K562 (cell line): ENCODE data around the gene POGLUT2. TPM values are rescaled to one million over a fixed set of nuclear protein-coding genes. Genes with fewer than 3 reads are reported as not detected.

Source experiments
- ATAC-seq: fragments of 200-7000 bp; cut with Tn5 transposase; 3 replicates; pipeline ENCODE4 v1.9.1; 2020; ENCODE audit warnings: moderate library complexity
- BruUV-seq: library from RNA; stranded (reverse); fragments of 400-500 nt; replicated peaks from 2 replicates; lab custom pipeline; 2021; lab: Mats Ljungman, UMichigan
- CTCF ChIA-PET: fragments of 300-600 bp; formaldehyde crosslinking; extraction: SDS; loops from one replicate; lab custom pipeline; 2021; ENCODE audit warnings: low intra/inter-chr PET ratio; lab: Yijun Ruan, JAX
- POLR2A ChIA-PET: fragments of 300-600, 350-650 bp; sonication (Branson Sonifier 250); formaldehyde crosslinking; extraction: SDS; loops from one replicate; lab custom pipeline; 2021; ENCODE audit warnings: antibody characterized with exemption, inconsistent platforms; lab: Yijun Ruan, JAX
- DNase-seq, 4 experiments: peaks; one replicate each; pipeline versions ENCODE4 v3.0.0 to v3.0.0-alpha.2; 2011 to 2018; ENCODE audit warnings: low spot score in 3 of 4, mixed read lengths in 3 of 4; ENCODE audit errors: extremely low read depth in 1 of 4
- FAIRE-seq: peaks from 2 replicates; lab custom pipeline; 2011; peaks lifted over from hg19 to GRCh38; lab: Jason Lieb, UNC
- H2AFZ ChIP-seq: 2 replicates; pipeline ENCODE4 v1.6.0; 2011; ENCODE audit warnings: low read depth, low read length, control low read depth, inconsistent platforms
- H3K27ac ChIP-seq: fragments of 200-600 bp; 3 replicates; pipeline ENCODE4 v1.8.0; 2011; ENCODE audit warnings: low read depth, mild to moderate bottlenecking, control low read depth, inconsistent platforms, low read length, moderate library complexity, mixed read lengths; ENCODE audit errors: extremely low read depth
- H3K27me3 ChIP-seq, 2 experiments: fragments of 300-600 bp in 1 of 2; 2 replicates in 1 of 2; 3 replicates in 1 of 2; pipeline versions ENCODE4 v1.6.0 to v1.8.0; 2011; ENCODE audit warnings: inconsistent platforms in 2 of 2, low read length in 2 of 2, mild to moderate bottlenecking in 1 of 2, mixed read lengths in 1 of 2, moderate library complexity in 1 of 2; ENCODE audit not compliant: control insufficient read depth in 2 of 2, insufficient read depth in 2 of 2
- H3K36me3 ChIP-seq: fragments of 300-600 bp; 3 replicates; pipeline ENCODE4 v1.8.0; 2011; ENCODE audit warnings: mild to moderate bottlenecking, low read length, inconsistent platforms; ENCODE audit not compliant: control insufficient read depth, insufficient read depth
- H3K4me1 ChIP-seq, 2 experiments: fragments of 200-600 bp in 1 of 2; replicated peaks in 1 of 2; 2 replicates in 1 of 2; 3 replicates in 1 of 2; pipeline versions ENCODE4 v1.5.1 to v1.8.0; 2011; ENCODE audit warnings: inconsistent platforms in 2 of 2, low read length in 2 of 2, mild to moderate bottlenecking in 1 of 2, mixed read lengths in 1 of 2, moderate library complexity in 1 of 2; ENCODE audit not compliant: control insufficient read depth in 2 of 2, insufficient read depth in 2 of 2
- H3K4me2 ChIP-seq: 2 replicates; pipeline ENCODE4 v1.6.1; 2011; ENCODE audit warnings: low read length, control low read depth, inconsistent platforms, mixed read lengths; ENCODE audit not compliant: insufficient read depth
- H3K4me3 ChIP-seq: fragments of 200-600 bp; sonication (generic), shearing (Covaris generic); 2 replicates; pipeline ENCODE4 v1.5.1; 2016; ENCODE audit warnings: control low read depth, inconsistent platforms
- H3K79me2 ChIP-seq: fragments of 200-600 bp; 3 replicates; pipeline ENCODE4 v1.8.0; 2011; ENCODE audit warnings: low read length, inconsistent platforms; ENCODE audit not compliant: control insufficient read depth, insufficient read depth
- H3K9ac ChIP-seq, 2 experiments: 2 replicates each; pipeline versions ENCODE4 v1.6.0 to v1.6.1; 2011; ENCODE audit warnings: low read depth in 2 of 2, low read length in 2 of 2, control low read depth in 1 of 2, inconsistent platforms in 1 of 2, mild to moderate bottlenecking in 1 of 2, mixed read lengths in 1 of 2; ENCODE audit not compliant: insufficient read depth in 1 of 2
- H3K9me1 ChIP-seq: one replicate; pipeline ENCODE4 v1.6.0; 2011; ENCODE audit warnings: inconsistent platforms, mild to moderate bottlenecking, low read length, moderate library complexity; ENCODE audit not compliant: control insufficient read depth, insufficient read depth
- H3K9me3 ChIP-seq: replicated peaks from 2 replicates; pipeline ENCODE4 v1.5.1; 2011; ENCODE audit warnings: low read depth, low read length, inconsistent platforms; ENCODE audit not compliant: control insufficient read depth, insufficient read depth
- H4K20me1 ChIP-seq: replicated peaks from 2 replicates; pipeline ENCODE4 v1.6.1; 2011; ENCODE audit warnings: low read length, inconsistent platforms, mixed read lengths; ENCODE audit not compliant: control insufficient read depth, insufficient read depth
- E2F3 ChIP-seq: fragments of 250-450 bp; sonication (Bioruptor Pico); IDR thresholded peaks from 2 replicates; pipeline ENCODE4 v1.4.0; 2020; ENCODE audit warnings: mild to moderate bottlenecking
- KDM4B ChIP-seq, 2 experiments: fragments of 450-650 bp in 1 of 2; sonication (generic) in 1 of 2; IDR thresholded peaks; 2 replicates each; pipeline ENCODE4 v1.6.1; 2016 to 2017; ENCODE audit warnings: borderline replicate concordance in 2 of 2, antibody characterized with exemption in 1 of 2, low read depth in 1 of 2, mild to moderate bottlenecking in 1 of 2
- NEUROD1 ChIP-seq: fragments of 150-350 bp; IDR thresholded peaks from 2 replicates; pipeline ENCODE4 v1.6.1; 2014; ENCODE audit warnings: borderline replicate concordance, low read length, low read depth; ENCODE audit not compliant: partially characterized antibody
- RFX7 ChIP-seq: fragments of 250-450 bp; sonication (Bioruptor Pico); IDR thresholded peaks from 2 replicates; pipeline ENCODE4 v1.5.1; 2021; ENCODE audit warnings: mild to moderate bottlenecking
- TEAD2 ChIP-seq: fragments of 450-650 bp; IDR thresholded peaks from 2 replicates; pipeline ENCODE4 v1.6.1; 2016; ENCODE audit warnings: missing genetic modification characterization, control low read depth, missing compliant biosample characterization
- WGBS: fragments of 100-300 bp; shearing (Covaris generic); methylation state at CpG from one replicate; pipeline ENCODE4 v1.1.6; 2016; ENCODE audit warnings: low coverage, mixed read lengths; ENCODE audit not compliant: insufficient coverage; ENCODE audit errors: missing lambda C conversion rate; 5-methylcytosine and 5-hydroxymethylcytosine counted together
- in situ Hi-C: fragments of 300-500 bp; cut with MboI; formaldehyde crosslinking; loops from 4 replicates; pipeline ENCODE4 v1.15.0; 2018; ENCODE audit warnings: inconsistent platforms, mixed read lengths
- intact Hi-C: fragments of 100-400 bp; cut with micrococcal nuclease; formaldehyde crosslinking; loops from 2 replicates; pipeline ENCODE4 v1.14.2; 2022
- polyA plus RNA-seq, 8 experiments: library from polyadenylated mRNA; depleted of rRNA in 4 of 8; stranded (reverse) in 5 of 8; unstranded in 3 of 8; fragments of >200 nt; fragmentation: Nextera tagmentation in 2 of 8; fragmentation: Illumina TruSeq in 1 of 8; extraction: Ambion mirVana in 2 of 8; extraction: Trizol in 1 of 8; gene quantifications; 2 replicates each; pipeline versions ENCODE4 v1.2.1 to v1.2.3, GENCODE V29; 2011 to 2014; ENCODE audit warnings: inconsistent platforms in 1 of 8, missing spikeins in 1 of 8
- total RNA-seq, 7 experiments: library from RNA; depleted of rRNA in 6 of 7; stranded (reverse); fragments of >200 nt in 6 of 7; fragmentation: Illumina TruSeq in 2 of 7; extraction: Trizol in 2 of 7; gene quantifications; 2 replicates each; pipeline versions ENCODE4 v1.2.1 to v1.2.3, GENCODE V29; 2011 to 2021; ENCODE audit warnings: low replicate concordance in 1 of 7

Gene POGLUT2
- total and polyA plus RNA-seq, 9 of the 15 experiments (the other 6 are each of a cell fraction or from before 2014, with no cell fraction given) = 3.8 to 11.8 (median 10.8) TPM

- no peak overlapping the region for H3K9ac ChIP-seq
- H3K9me1 ChIP-seq = no peaks in the 10 kb centered on the region
- in situ Hi-C loops = no loop called here
- ChIA-PET POLR2A (no interaction called here), CTCF (no interaction called here)
- H2AFZ ChIP-seq = no peak overlapping the region
- no peak for ATAC-seq
- H3K79me2 ChIP-seq = peaks cover 49% of the 10 kb centered on the region
- H3K4me1 ChIP-seq = peaks cover 4% of the 10 kb centered on the region in 2 experiments; a peak in 4 of 5 replicates
- no peak for DNase-seq
- FAIRE-seq = no peak
- 93% methylated on average over 3 of the region's 3 CpGs for WGBS
- no TSS peak for BruUV-seq
- H3K27ac ChIP-seq = no peak overlapping the region
- 0 out of 2 replicates have a peak, but pooled peaks cover 2% of the 10 kb centered on the region for H3K9me3 ChIP-seq
- no peaks in the 10 kb centered on the region for H3K27me3 ChIP-seq
- intact Hi-C loops = no loop called here
- no peak overlapping the region for H3K4me2 ChIP-seq
- peaks cover 12% of the 10 kb centered on the region; the same call in 2 of the 3 replicates for H3K36me3 ChIP-seq
- no peaks in the 10 kb centered on the region for H4K20me1 ChIP-seq
- no peak overlapping the region for H3K4me3 ChIP-seq
- TF ChIP-seq TEAD2 (no peak), E2F3 (CRISPR knock-in tag) (no peak), KDM4B (IDR thresholded peaks at IDR 0.05; ENCODE audit: borderline replicate concordance in 2 of 2, low read depth in 1 of 2) (no peak), NEUROD1 (no peak), RFX7 (CRISPR knock-in tag) (no peak)
Measured at GRCh38 chr13:102805680-102806079, 6.9 kb upstream of the POGLUT2 start.
